Measurements from ENCODE around the gene RAP1GAP2.
A peak's percentile ranks its signal among the peaks of the same experiment; 100 is the strongest.
"Not testable (repeated sequence)": the region's sequence is repeated elsewhere in the genome, so short reads cannot be mapped to it uniquely, and the experiment has no call there.

Gene RAP1GAP2

DNA sequence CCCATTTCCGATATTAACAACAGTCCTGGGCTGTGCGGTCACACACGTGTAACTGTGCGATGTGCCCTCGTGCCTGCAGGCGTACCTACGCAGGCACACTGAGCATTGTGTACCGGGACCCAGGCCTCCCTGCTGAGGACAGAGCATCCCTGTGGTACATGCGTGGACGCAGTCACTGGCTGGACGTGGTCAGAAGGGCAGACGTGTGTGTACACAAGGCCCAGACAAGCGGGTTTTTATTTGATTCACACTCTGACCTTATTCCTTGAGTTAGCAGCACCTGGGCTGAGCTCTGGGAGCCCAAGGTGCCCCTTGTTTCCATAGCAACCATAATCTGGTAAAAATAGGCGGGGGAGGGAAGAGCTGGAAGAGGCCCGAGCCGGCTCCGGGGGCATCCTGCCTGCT is 19.5 kb downstream of the RAP1GAP2 start:
- DNase-seq, result no peak

GRCh38 chr17:2816688-2817087 is 20.4 kb downstream of the RAP1GAP2 start:
- no peak for DNase-seq

DNA sequence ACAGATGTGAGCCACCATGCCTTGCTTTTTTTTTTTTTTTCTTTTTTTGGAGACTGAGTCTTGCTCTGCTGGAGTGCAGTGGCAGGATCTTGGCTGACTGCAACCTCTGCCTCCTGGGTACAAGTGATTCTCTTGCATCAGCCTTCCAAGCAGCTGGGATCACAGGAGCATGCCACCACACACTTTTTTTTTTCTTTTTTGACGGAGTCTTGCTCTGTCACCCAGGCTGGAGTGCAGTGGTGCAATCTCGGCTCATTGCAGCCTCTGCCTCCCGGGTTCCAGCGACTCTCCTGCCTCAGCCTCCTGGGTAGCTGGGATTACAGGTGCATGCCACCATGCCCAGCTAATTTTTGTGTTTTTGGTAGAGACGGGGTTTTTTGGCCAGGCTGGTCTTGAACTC is 23.1 kb downstream of the RAP1GAP2 start:
- DNase-seq, result not testable (repeated sequence)

- no peak for DNase-seq
These were observed 23.8 kb downstream of the RAP1GAP2 start for GRCh38 chr17:2819921-2820501.

GRCh38 chr17:2821868-2822267 is 25.6 kb downstream of the RAP1GAP2 start:
- DNase-seq, result no peak

GRCh38 chr17:2822358-2822757 is 26.1 kb downstream of the RAP1GAP2 start:
- DNase-seq, result no peak

DNA sequence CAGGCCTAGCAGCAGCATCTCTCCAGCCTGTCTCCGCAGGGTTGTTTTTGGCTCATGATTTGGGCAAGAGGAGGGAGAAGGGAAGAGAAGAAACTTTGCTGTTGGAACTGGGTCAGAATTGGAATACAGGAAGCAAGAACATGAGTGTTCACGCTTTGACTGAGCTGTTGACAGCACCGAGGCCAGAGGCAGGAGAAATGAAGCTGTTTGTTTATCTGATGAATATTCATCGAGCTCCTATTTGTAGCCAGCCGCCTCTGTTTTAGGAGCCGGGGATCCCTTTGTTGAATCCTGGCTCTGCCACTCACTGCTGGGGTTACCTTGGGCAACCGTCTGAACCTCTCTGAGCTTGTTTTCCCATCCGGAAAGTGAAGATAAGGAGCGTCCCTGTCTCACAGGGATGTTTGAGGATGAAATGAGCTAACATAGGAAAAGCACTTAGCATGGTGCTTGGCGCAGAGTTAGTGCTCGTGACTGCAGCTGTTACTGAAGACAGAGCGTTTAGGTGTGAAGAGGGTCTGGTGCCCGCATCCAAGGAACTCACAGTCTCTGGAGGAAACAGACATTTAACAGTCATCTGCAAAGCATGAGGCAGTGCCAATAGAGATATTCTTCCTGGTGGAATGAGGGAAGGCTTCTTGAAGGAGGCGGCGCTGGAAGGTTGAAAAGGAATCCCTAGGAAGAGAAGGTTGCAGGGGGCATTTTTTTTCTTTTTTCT is 29.2 kb downstream of the RAP1GAP2 start:
- DNase-seq, result no peak

DNA sequence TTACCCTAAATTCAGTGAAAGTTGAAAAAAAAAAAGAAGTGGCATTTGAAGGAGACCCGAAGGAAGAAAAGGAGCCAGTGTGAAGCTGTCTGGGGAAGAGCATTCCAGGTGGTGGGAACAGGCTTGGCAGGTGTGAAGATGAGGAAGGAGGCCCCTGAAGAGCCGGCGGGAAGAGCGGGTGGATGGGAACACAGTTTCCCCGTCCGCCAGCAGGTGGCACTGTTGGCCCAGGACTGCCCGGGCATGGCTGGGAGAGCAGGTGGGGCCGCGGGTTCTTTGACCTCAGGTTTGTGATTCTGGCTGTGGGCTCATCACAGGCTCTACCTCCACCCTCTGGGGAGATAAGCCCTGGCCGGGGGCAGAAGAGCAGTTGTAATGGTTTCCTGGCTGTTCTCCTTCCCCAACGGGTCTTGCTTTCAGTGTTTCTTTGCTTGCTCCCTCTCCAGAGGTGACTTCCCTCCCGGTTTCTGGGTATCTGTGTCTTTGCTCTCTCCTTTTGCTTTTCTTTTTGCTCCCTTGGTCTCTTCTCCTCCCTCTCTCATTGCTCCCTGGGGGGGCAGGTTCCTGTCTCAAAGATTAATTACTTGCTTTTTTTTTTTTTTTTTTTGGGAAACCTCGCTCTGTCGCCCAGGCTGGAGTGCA is 32.3 kb downstream of the RAP1GAP2 start:
- DNase-seq, result peak; percentile 56

DNA sequence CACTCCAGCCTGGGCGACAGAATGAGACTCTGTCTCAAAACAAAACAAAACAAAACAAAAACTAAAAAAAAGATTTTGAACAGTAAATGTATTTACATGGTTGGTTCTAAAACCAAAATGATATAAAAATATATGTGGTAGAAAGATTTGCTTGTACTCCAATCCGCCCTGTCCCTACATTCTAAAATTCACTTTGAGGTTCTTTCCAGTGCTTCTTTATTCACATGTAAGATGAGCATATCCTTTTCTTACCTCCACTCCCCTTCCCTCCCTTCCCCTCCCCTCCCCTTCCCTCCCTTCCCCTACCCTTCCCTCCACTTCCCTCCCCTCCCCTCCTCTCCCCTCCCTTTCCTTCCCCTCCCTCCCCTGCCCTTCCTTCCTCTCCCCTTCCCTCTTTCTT is 34.4 kb downstream of the RAP1GAP2 start:
- no peak for DNase-seq

DNA sequence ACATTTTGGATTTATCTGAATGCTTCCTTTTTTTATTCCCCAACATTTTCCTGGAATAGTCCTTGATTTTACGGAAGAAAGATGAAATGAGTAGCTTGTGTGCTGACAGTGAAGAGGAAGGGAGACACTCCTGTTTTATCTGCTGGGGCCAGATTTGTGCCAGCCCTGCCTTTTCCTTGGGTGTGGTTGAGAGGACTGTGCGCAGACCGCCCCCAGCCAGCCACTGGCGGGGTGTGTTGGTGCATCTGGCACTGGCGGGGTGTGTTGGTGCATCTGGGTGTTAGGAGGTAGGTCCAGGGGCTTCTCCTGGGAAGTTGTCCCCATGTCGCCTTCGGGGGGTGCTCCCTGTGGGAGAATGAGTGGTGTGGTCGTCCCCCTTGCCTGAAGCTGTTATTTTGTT is 39.5 kb downstream of the RAP1GAP2 start:
- DNase-seq, result no peak

GRCh38 chr17:2837147-2837561 is 40.9 kb downstream of the RAP1GAP2 start:
- peak; percentile 16 for DNase-seq

DNA sequence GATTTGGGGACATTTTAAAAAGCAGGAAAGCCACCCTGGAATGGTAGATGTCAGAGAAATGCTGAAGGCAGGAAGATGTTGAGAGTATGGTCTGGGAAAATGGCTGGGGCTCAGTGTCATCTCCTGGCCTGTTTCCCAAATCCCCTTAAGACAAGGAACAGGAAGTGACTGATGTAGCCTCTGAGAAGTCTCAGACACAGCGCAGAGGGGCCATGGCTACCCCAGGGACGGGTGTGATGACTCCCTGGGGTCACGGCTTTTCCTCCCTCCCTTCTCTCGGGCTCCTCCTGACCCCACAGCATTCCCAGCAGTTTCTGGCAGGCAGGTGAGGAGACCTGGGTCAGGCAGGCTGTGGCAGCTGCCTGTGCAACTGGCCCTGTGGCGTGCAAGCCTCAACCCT is 45.4 kb downstream of the RAP1GAP2 start:
- no peak for DNase-seq

DNA sequence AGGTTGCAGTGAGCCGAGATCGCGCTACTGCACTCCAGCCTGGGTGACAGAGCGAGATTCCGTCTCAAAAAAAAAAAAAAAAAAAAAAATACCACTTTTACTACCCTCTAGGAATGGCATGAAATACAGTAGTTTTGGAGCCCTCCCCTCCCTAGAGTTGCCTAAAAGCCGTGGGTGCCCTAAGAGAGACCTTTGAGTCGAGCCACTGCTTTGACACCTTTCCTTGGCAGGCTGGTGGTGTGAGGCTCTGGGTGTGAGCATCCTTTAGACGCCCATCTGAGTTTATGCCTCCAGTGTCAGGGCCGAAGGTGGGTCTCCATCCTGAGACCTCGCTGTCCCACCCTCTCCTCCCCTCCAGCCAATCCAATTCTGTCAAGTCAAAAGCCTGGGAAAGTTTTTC is 46.2 kb downstream of the RAP1GAP2 start:
- DNase-seq, result no peak

DNA sequence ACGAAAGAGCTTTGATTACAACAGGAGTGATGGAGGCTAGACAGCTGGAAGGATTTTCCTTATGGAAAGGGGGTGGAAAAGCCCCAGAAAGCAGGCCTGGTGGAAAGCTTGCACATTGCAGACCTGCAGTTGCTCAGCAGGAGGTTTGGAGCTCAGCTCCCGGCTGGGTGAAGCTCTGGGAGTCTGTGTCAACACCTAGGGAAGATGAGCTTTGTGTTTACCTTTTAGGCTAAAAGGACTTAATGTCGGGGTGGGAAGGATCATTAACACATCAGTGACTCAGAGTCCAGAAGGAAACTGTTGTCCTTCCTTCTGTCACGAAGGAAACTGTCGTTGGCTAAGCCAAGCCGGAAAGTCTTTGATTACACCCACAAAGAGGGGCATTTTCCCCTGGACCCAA is 48.2 kb downstream of the RAP1GAP2 start:
- DNase-seq, result no peak

GRCh38 chr17:2847381-2848333 is 51.4 kb downstream of the RAP1GAP2 start:
- no peak for DNase-seq

GRCh38 chr17:2849327-2849670 is 53.1 kb downstream of the RAP1GAP2 start:
- DNase-seq, result no peak

DNA sequence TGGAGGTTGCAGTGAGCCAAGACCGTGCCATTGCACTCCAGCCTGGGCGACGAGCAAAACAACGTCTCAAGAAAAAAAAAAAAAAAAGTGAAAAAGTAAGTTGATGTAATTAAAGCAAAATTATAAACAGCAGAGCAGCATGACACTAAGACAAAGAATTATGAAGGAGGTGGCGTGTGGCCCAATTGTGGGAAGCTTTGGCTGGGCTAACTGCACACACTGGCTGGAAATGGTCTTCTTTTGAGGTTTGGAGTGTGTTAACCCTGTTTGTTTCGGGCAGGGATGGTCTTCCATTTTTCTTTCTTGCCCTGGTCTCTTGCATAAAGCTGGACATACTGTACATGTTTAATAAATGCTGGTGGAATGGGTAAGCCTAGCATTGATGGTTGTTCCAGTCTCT is 54.8 kb downstream of the RAP1GAP2 start:
- DNase-seq, result no peak

DNA sequence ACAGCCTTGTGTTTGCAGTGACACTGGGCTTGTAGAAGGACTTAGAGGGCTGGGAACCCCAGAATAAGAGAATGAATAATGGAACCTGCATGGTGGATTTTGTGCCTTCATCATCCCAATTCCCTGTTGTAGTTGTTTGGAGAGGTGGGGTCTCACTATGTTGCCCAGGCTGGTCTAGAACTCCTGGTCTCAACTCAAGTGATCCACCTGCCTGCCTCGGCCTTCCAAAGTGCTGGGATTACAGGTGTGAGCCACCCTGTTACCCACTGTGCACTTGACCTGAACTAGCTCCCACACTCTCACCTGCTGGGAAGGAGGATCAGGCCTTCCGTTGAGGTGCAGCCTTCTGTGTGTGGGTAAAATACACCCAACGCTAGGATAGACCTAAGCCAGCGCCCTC is 55.4 kb downstream of the RAP1GAP2 start:
- DNase-seq, result no peak

- no peak for DNase-seq
These were observed 56.0 kb downstream of the RAP1GAP2 start for GRCh38 chr17:2852221-2852620.

- DNase-seq, result no peak
These were observed 56.6 kb downstream of the RAP1GAP2 start for GRCh38 chr17:2852729-2853282.

- peak; percentile 13 for DNase-seq
These were observed 57.3 kb downstream of the RAP1GAP2 start for GRCh38 chr17:2853283-2854142.
